Measurements from ENCODE around the gene DCBLD1. TPM values are rescaled to one million over a fixed set of nuclear protein-coding genes. Genes with fewer than 3 reads are reported as not detected.

Gene DCBLD1
- total RNA-seq, 4 donors from 2014 or later = 6.9 to 13.2 (median 10.0) TPM

GRCh38 chr6:117451671-117452070 lies 30.8 kb upstream of the DCBLD1 start:
- Histone ChIP-seq H3K27ac (no peak overlapping the region), H3K4me3 (no peak overlapping the region), H3K36me3 (no peaks in the 10 kb centered on the region), H3K9me3 (no peaks in the 10 kb centered on the region), H3K4me1 (peaks cover 0 to 37% (median 3%) of the 10 kb centered on the region in 4 donors), H3K27me3 (no peaks in the 10 kb centered on the region)
- WGBS, 2 donors = 20 to 26% methylated on average over 5 of the region's 5 CpGs
- TF ChIP-seq CTCF (IDR thresholded peaks at IDR 0.05) = no peak
- no peak for TF ChIP-seq EP300 (IDR thresholded peaks at IDR 0.05)
- no peak for TF ChIP-seq POLR2A (IDR thresholded peaks at IDR 0.05)
- DNase-seq (ENCODE audit: low spot score in 2 of 2) = no peak

- H3K4me3 ChIP-seq = no peak overlapping the region
- H3K27ac ChIP-seq = no peak overlapping the region
- 52 to 55% methylated on average over 1 of the region's 1 CpG for WGBS, 2 donors
- H3K36me3 ChIP-seq = no peaks in the 10 kb centered on the region
- TF ChIP-seq EP300 (IDR thresholded peaks at IDR 0.05) (no peak), POLR2A (IDR thresholded peaks at IDR 0.05) (no peak), CTCF (IDR thresholded peaks at IDR 0.05) (no peak)
- H3K4me1 ChIP-seq = peaks cover 0 to 7% (median under 1%) of the 10 kb centered on the region in 4 donors
- no peak for DNase-seq (ENCODE audit: low spot score in 2 of 2)
- H3K9me3 ChIP-seq = no peaks in the 10 kb centered on the region
- no peaks in the 10 kb centered on the region for H3K27me3 ChIP-seq
Measured at GRCh38 chr6:117456250-117456649, 26.2 kb upstream of the DCBLD1 start.

- H3K4me3 ChIP-seq = no peak overlapping the region
- TF ChIP-seq POLR2A (IDR thresholded peaks at IDR 0.05) = no peak
- TF ChIP-seq EP300 (IDR thresholded peaks at IDR 0.05) = no peak
- no peak for TF ChIP-seq CTCF (IDR thresholded peaks at IDR 0.05)
- H3K36me3 ChIP-seq = no peaks in the 10 kb centered on the region
- H3K27me3 ChIP-seq = no peaks in the 10 kb centered on the region
- H3K9me3 ChIP-seq = no peaks in the 10 kb centered on the region
- no peak for DNase-seq (ENCODE audit: low spot score in 2 of 2)
- 91 to 96% methylated on average over 5 of the region's 5 CpGs for whole genome bisulfite sequencing, 2 donors
- H3K27ac ChIP-seq = no peak overlapping the region
- H3K4me1 ChIP-seq = peaks cover 0 to 2% (median 0%) of the 10 kb centered on the region in 4 donors
Measured at GRCh38 chr6:117456998-117457397, 25.5 kb upstream of the DCBLD1 start.

GRCh38 chr6:117459204-117459944 lies 23.1 kb upstream of the DCBLD1 start:
- Histone ChIP-seq H3K4me3 (no peak overlapping the region), H3K27ac (no peak overlapping the region), H3K9me3 (no peaks in the 10 kb centered on the region), H3K4me1 (no peaks in the 10 kb centered on the region), H3K36me3 (no peaks in the 10 kb centered on the region), H3K27me3 (no peaks in the 10 kb centered on the region)
- no peak for TF ChIP-seq CTCF (IDR thresholded peaks at IDR 0.05)
- DNase-seq (ENCODE audit: low spot score in 2 of 2) = no peak
- WGBS, 2 donors = 91% methylated on average over 2 of the region's 2 CpGs

GRCh38 chr6:117463762-117464665 lies 18.5 kb upstream of the DCBLD1 start:
- no peaks in the 10 kb centered on the region for H3K4me1 ChIP-seq
- peaks cover 0 to 3% of the 10 kb centered on the region in 2 donors for H3K27me3 ChIP-seq
- TF ChIP-seq CTCF (IDR thresholded peaks at IDR 0.05) = no peak
- TF ChIP-seq EP300 (IDR thresholded peaks at IDR 0.05) = no peak
- no peak for TF ChIP-seq POLR2A (IDR thresholded peaks at IDR 0.05)
- H3K4me3 ChIP-seq = no peak overlapping the region
- DNase-seq (ENCODE audit: low spot score in 2 of 2) = no peak
- WGBS, 2 donors = 83 to 85% methylated on average over 4 of the region's 4 CpGs
- no peaks in the 10 kb centered on the region for H3K9me3 ChIP-seq
- no peak overlapping the region for H3K27ac ChIP-seq
- H3K36me3 ChIP-seq = no peaks in the 10 kb centered on the region

Data from tibial nerve (tissue), 4 donors.